ENCODE data around the gene SCYL1.
"Not testable (repeated sequence)": the region's sequence is repeated elsewhere in the genome, so short reads cannot be mapped to it uniquely, and the experiment has no call there.

Gene SCYL1

GRCh38 chr11:65553301-65554001 is 28.6 kb downstream of the SCYL1 start:
- no peak for DNase-seq (ENCODE audit: low read depth in 2 of 2)

DNA sequence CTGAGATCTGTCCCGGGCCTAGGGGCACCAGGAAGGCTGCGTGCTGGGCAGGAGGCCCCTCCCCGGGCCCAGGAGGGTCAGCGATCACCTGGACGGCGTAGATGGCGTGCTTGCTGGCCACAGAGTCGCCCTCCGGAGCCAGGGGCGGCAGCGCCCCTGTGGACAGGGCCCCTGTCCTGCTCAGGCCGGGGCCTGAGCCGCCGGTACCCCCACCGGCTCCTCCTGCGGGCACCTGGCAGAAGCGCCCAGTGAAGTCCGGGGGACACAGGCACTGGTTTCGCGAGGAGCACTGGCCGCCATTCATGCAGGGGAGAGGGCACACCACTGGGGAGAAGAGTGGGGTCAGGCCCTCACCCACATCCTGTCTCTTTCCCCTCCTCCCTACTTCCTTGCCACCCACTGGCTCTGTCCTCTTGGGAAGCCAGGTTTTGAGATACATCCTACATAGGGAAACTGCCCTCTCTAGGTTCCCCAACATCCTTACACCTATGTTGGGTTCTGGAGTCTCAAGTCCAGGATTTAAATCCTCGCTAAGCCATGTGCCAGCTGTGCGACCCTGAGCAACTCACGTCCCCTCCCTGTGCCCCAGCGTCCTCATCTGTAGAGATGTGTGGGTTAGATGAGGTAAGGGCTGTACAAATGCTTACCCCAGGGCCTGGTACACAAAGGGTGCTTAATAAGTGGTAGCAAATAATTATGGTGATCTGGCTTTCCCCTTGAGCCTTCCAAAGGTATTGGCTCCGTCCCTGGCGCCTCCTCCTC is 29.4 kb downstream of the SCYL1 start:
- no peak for DNase-seq (ENCODE audit: low read depth in 2 of 2)

DNA sequence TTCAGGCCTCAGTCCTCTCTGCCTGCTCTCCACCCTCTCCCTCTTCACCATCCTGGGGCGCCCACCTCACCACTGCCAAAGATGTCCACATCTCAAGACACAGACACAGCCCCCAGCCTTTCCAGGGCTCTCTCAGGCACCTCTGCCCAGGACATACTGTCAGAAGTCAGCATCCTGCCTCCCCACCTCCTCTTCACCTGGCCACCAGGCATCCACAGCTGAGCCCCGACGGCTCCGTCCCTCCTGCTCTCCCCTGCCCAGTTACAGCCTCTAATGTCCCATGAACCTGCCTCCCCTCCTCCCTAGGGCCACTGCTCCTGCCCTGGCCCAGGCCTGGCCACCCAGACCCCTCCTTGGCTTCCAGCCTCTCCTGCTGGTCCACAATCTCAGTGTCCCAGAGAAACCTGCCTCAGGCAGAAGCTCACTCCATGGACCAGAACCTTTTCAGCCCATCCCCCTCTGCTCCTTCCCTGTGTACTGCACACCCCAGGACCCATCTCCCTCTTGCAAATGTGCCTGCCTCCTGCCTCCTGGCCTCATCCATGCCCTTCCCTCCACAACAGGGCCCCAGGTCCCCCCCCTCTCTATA is 30.1 kb downstream of the SCYL1 start:
- no peak for DNase-seq (ENCODE audit: low read depth in 2 of 2)

GRCh38 chr11:65555693-65556231 is 30.9 kb downstream of the SCYL1 start:
- no peak for DNase-seq (ENCODE audit: low read depth in 2 of 2)

GRCh38 chr11:65556470-65557279 is 31.8 kb downstream of the SCYL1 start:
- DNase-seq (ENCODE audit: low read depth in 2 of 2): no peak

DNA sequence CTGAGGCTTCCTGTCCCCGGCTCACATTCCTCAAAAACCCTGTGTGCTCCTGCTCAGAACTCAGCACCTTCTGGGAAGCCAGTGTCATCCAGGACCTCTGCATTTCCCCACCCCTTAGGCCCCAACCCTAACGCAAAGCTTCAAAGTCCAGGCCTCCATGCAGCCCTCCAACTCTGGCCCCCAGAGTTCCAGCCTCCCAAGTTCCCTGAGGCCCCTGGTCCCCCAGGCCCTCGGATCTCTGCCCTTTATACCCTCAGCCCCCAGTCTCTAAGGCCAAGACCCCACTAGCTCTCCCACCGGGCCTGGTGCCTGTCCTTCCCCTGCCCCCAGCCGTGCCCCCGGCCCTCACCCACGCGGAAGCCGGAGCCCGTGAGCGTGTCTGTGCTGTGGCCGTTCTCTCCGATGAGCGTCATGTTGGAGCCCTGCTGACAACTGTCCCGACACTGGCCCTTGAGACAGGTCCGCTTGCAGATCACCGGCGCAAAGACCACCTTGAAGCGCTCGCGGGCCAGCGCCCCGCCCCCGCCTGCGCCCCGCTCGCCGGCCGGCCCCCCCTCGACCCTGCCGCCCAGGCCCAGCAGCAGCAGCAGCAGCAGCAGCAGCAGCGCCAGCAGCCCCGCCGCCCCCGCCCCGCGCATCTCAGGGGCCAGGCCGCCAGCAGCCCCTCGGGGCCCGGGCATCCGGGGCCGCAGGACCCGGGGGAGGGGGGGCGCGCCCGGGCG is 32.6 kb downstream of the SCYL1 start:
- DNase-seq (ENCODE audit: low read depth in 2 of 2): no peak

DNA sequence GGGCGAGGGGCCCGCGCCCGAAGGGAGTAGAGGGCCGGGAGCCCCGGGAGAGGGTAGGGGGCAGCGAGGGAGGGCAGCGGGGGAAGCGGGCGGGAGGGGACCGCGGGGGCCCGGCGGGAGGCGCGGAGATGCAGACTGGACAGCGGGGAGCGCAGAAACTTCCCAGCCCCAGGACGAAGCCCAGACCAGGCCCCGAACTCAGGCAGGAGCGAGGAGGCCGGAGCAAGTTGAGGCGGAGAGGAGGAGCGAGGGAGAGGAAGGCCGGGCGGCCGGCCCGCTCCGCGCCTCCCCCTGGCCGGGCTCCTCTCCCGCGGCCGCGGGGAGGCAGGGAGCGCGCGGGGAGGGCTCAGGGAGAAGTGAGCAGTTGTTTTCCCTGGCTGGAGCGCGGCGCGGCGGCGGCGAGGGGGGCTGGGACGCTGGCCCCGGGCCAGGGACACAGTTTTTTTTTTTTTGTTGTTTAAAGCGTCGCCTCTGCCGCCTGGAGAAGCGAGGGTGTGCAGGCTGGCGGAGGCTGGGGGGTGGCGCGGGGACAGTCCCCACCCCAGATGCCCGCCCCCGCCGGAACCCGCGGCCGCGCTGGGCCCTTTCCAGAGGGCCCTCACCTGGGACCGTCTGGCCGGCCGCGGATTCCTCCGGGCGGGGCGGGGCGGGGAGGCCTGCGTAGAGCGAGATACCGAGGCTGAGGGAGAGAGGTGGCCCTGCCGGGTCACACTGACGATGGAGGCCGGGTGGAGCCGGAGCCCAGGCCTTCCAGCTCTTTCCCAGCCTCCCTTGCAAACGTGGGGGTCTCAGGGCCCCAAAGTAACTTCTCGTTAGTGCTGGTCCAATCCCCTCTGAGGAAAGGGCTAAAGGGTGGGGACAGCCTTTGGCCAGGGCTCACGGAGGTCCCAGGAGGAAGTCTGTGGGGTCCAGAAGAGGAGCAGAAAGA is 33.4 kb downstream of the SCYL1 start, which contains the start of gene LTBP3:
TSS of gene LTBP3 (minus strand) at position 358 of the 928 bp plus-strand sequence. CDS start 400 bp downstream, outside the sequence.
- DNase-seq (ENCODE audit: low read depth in 2 of 2): peak; percentile 62 to 64

GRCh38 chr11:65558930-65559509 is 34.1 kb downstream of the SCYL1 start:
- DNase-seq (ENCODE audit: low read depth in 2 of 2): no peak

DNA sequence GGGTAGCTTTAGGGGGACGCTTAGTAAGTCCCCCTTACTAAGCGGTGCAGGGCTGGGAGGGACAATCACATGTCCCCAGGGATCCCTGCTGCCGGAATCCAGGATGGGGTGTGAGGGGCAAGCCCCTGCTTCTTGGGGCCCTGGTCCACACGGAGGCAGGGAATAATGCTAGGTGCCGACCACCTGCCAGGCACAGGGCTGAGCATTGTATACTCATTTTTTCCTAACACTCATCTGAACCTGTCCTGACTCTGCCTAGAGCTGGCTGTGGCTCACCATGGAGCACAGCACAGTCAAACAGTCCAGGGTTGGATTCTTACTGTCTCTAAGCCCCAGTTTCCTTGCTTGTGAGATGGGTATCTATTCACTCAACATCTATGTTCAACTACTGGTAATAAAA is 34.7 kb downstream of the SCYL1 start:
- DNase-seq (ENCODE audit: low read depth in 2 of 2): no peak

- DNase-seq (ENCODE audit: low read depth in 2 of 2): no peak
Observed at GRCh38 chr11:65559951-65560537, 35.2 kb downstream of the SCYL1 start.

DNA sequence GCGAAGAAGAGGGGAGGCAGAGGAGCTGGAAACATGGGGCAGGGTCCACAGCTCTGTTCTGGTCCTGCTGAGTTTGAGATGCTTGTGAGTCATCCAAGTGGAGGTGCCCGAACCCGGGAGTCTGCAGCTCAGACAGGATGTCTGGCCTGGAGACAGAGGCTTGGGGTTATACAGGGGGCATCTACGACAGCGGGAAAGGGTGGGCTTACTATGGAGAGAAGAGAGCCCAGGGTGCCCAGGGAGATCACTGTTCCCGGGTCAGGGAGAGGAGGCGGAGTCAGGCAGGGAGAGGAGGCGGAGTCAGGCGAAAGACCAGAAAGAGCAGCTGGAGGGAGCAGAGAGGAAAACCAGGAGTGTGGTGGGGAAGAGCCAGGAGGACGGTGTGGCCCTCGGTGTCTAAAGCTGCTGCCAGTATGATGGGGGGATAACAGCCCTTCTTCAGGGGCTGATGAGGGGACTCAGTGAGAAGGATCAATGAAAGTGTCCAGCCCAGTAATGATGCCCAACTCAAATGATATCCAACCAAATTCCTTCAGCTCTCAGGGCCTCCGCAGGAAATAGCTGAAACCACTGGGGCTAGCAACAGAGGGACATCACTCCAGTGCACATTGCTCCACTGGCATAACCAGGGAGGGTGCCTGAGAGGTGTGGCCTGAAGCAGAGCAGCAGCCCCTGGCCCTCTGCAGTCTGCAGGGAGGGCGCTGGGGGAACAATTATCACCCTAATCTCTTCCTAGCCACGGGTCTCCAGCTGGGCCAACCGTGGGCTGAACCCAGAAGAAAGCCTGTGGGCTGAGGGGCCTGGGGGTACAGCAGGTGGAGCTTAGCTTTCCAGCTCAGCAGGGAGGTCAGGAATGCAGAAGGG is 35.9 kb downstream of the SCYL1 start:
- DNase-seq (ENCODE audit: low read depth in 2 of 2): no peak

DNA sequence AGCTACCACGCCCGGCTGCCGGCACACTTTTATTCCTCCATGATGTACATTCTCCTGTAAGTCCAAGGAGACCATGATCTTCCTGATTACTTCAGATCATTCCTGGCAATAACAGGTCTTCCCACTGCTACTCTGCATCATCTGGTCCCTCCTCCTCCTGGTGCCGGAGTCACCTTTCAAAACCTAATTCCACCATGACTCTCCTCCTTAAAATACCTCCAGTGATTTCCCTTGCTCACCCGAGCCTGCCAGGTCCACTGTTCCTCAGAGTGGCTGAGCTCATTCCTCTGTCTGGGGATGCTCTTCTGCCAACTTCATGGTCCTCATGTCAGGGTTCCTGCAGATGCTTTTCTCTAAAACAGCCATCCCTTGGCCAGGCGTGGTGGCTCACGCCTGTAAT is 37.1 kb downstream of the SCYL1 start:
- no peak for DNase-seq (ENCODE audit: low read depth in 2 of 2)

DNA sequence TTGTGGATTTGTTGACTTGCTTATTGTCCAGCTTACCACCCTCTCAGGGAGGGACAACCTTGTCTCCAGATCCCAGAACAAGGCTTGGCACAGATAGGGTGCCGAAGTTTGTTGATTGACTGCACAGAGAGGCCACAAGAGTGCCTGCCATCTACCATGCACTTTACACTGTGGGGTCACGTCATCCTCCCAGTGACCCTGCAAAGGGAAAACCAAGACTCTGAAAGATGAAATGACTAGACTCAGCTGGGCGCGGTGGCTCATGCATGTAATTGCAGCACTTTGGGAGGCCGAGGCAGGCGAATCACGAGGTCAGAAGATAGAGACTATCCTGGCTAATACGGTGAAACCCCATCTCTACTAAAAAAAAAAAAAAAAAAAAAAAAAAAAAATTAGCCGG is 37.9 kb downstream of the SCYL1 start:
- no peak for DNase-seq (ENCODE audit: low read depth in 2 of 2)

DNA sequence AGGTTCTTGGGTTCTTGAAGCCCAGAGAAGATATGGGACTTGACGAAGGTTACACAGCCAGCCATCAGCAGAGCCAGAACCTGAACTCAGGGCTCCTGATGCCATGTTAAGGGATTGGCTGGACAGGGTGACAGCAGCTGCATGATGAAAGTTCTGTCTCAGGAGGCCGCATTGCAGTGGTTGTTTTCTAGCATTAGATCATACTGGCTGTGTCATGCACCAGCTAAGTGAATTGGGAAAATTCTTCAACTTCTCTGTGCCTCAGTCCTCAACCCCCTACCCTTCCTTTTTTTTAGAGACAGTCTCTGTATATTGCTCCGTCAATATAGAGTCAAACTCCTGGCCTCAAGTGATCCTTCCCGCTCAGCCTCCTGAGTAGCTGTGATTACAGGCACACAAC is 38.7 kb downstream of the SCYL1 start:
- no peak for DNase-seq (ENCODE audit: low read depth in 2 of 2)

DNA sequence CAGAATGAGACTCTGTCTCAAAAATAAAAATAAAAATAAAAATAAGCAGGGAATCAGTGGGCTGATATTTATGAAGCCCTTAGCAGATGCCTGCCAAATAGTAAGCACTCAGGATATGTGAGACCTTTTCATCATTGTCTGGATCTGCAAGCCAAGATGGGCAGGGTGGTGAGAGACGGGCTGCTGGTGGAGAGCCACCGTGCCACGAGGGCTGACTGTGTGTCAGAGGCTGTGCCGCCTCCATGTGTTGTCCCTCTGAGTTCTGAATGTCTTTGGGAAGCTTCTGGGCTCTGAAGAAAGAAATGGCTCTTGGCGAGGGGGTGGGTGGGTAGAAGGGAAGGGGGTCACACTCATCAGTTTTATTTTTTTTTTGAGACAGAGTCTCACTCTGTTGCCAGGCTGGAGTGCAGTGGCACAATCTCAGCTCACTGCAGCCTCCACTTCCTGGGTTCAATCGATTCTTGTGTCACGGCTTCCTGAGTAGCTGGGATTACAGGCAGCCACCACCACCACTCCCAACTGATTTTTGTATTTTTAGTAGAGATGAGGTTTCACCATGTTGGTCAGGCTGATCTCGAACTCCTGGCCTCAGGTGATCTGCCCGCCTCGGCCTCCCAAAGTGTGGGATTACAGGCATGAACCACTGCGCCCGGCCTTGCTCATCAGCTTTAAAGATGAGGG is 40.1 kb downstream of the SCYL1 start:
- DNase-seq (ENCODE audit: low read depth in 2 of 2): not testable (repeated sequence)

DNA sequence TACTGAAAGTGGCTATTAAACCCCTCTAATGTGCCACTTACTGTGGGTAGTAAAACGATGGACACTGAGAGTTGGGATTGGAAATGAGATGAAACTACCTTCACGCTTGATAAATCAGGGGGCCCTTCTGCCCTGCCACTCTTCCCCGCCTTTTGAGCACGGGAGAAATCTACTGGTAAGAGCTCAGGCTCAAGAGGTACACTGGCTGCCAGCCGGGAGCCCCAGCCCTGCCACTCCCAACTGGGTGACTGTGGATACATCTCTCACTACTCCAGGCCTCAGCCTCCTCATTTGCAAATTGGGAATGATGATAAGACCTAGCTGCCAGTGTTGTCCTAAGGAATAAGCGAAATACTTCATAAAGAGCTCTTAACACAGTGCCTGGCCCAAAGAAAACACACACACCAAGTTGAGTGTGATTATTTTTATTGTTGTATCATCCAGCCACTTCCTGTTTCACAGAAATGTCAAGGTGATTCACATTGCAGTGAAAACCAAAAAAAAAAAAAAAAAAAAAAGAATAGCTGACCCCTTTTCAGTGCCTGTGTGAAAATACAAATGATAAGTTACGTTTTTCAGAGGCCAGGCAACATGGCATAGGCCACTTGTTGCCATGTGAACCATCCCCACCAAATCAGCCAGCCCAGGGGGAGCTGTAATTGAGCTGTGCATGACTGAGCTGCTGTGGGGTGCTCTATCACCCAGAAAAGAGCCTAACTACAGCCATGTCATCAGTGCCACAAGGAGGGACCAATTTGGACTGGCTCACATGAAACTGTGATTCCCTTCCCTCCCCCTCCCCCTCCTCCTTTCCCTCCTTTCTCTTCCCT is 41.0 kb downstream of the SCYL1 start:
- no peak for DNase-seq (ENCODE audit: low read depth in 2 of 2)
